Esophagus squamous epithelium (tissue), 4 donors: ENCODE measurements around the gene NAT9.

Experiments used
- CTCF ChIP-seq, 6 experiments: fragments of 450-650 bp in 4 of 6; fragments of 200-600 bp in 2 of 6; sonication (generic) in 2 of 6; IDR thresholded peaks; one replicate each; pipeline ENCODE4 v1.5.1; 2016 to 2019; ENCODE audit warnings: antibody characterized with exemption in 6 of 6, mild to moderate bottlenecking in 4 of 6, moderate library complexity in 4 of 6
- POLR2A ChIP-seq, 4 donors: fragments of 450-650 bp; IDR thresholded peaks; one replicate each; pipeline ENCODE4 v1.6.1; 2017; ENCODE audit warnings: antibody characterized with exemption in 4 of 4, mild to moderate bottlenecking in 4 of 4, moderate library complexity in 3 of 4

GRCh38 chr17:74790161-74791058, 14.3 kb upstream of the NAT9 start:
- TF ChIP-seq CTCF (IDR thresholded peaks at IDR 0.05) (no peak), POLR2A (IDR thresholded peaks at IDR 0.05) (no peak)
